BLaER1 treated with 17β-estradiol and CSF1 and Interleukin-3, amounts not matched to agents 10 nM and 100 nM (cell line): Measurements from ENCODE around the gene LILRB5.

ENCODE experiments used
- H3K27ac ChIP-seq, 11 experiments: shearing (Covaris generic); formaldehyde crosslinking; 2 replicates each; pipeline ENCODE4 v1.8.1; 2022
- H3K27me3 ChIP-seq, 11 experiments: shearing (Covaris generic); formaldehyde crosslinking; 2 replicates each; pipeline ENCODE4 v1.8.1; 2022
- H3K36me3 ChIP-seq, 11 experiments: shearing (Covaris generic); formaldehyde crosslinking; 2 replicates each; pipeline ENCODE4 v1.8.1; 2022
- H3K4me1 ChIP-seq, 10 experiments: shearing (Covaris generic); formaldehyde crosslinking; 2 replicates each; pipeline ENCODE4 v1.8.1; 2022
- H3K4me2 ChIP-seq, 11 experiments: shearing (Covaris generic); formaldehyde crosslinking; 2 replicates each; pipeline ENCODE4 v1.8.1; 2022
- H3K4me3 ChIP-seq, 10 experiments: shearing (Covaris generic); formaldehyde crosslinking; 2 replicates each; pipeline ENCODE4 v1.8.1; 2022
- H3K9ac ChIP-seq, 11 experiments: shearing (Covaris generic); formaldehyde crosslinking; 2 replicates each; pipeline ENCODE4 v1.8.1; 2022
- H3K9me3 ChIP-seq, 11 experiments: shearing (Covaris generic); formaldehyde crosslinking; replicated peaks in 1 of 11; 2 replicates each; pipeline ENCODE4 v1.8.1; 2022
- H4K20me1 ChIP-seq, 11 experiments: shearing (Covaris generic); formaldehyde crosslinking; 2 replicates each; pipeline ENCODE4 v1.8.1; 2022
- Cebpa-rat ChIP-seq, 11 experiments: shearing (Covaris generic); IDR thresholded peaks; 2 replicates each; pipeline ENCODE4 v1.8.1; 2022

The LILRB5 gene

GRCh38 chr19:54271106-54271505 lies 14.0 kb upstream of the LILRB5 start:
- TF ChIP-seq Cebpa-rat (IDR thresholded peaks at IDR 0.05), result no peak
- no peaks in the 10 kb centered on the region for H3K27me3 ChIP-seq

GRCh38 chr19:54268936-54269335 lies 11.9 kb upstream of the LILRB5 start:
- Histone ChIP-seq H3K4me2 (no peak overlapping the region), H4K20me1 (no peaks in the 10 kb centered on the region; a peak in 1 of 22 replicates), H3K9me3 (no peaks in the 10 kb centered on the region), H3K27ac (no peak overlapping the region), H3K4me3 (no peak overlapping the region), H3K9ac (no peak overlapping the region), H3K4me1 (peaks cover 7 to 52% (median 28%) of the 10 kb centered on the region in 10 experiments), H3K36me3 (peaks cover 0 to 7% (median 2%) of the 10 kb centered on the region in 11 experiments; a peak in 10 of 22 replicates), H3K27me3 (no peaks in the 10 kb centered on the region)
- no peak for TF ChIP-seq Cebpa-rat (IDR thresholded peaks at IDR 0.05)

More at GRCh38 chr19:54271106-54271505, 14.0 kb upstream of the LILRB5 start:
- Histone ChIP-seq H3K4me3 (no peak overlapping the region), H3K9ac (peak overlapping the region in 4 of 11 experiments; percentile 47 to 70 (median 64); a peak in 7 of 22 replicates), H3K4me2 (peak overlapping the region in 6 of 11 experiments; percentile 63 to 100 (median 81); a peak in 12 of 22 replicates), H3K36me3 (peaks cover 0 to 28% (median 22%) of the 10 kb centered on the region in 11 experiments; a peak in 16 of 22 replicates), H3K9me3 (no peaks in the 10 kb centered on the region), H3K4me1 (peaks cover 11 to 69% (median 28%) of the 10 kb centered on the region in 10 experiments), H3K27ac (peak overlapping the region in 6 of 11 experiments; percentile 6 to 81 (median 72); a peak in 9 of 22 replicates), H4K20me1 (peaks cover 0 to 16% (median 3%) of the 10 kb centered on the region in 11 experiments; a peak in 8 of 22 replicates)

- TF ChIP-seq Cebpa-rat (IDR thresholded peaks at IDR 0.05), result no peak
- peak overlapping the region in 4 of 11 experiments; percentile 1 to 58 (median 50); a peak in 6 of 22 replicates for H3K4me2 ChIP-seq
- no peak overlapping the region for H3K27ac ChIP-seq
- H3K9me3 ChIP-seq, result no peaks in the 10 kb centered on the region
- H3K27me3 ChIP-seq, result no peaks in the 10 kb centered on the region
- peaks cover 0 to 25% (median 4%) of the 10 kb centered on the region in 10 experiments; a peak in 10 of 20 replicates for H3K4me1 ChIP-seq
- H4K20me1 ChIP-seq, result no peaks in the 10 kb centered on the region
- H3K36me3 ChIP-seq, result no peaks in the 10 kb centered on the region
- no peak overlapping the region for H3K9ac ChIP-seq
- H3K4me3 ChIP-seq, result no peak overlapping the region
Measured at GRCh38 chr19:54266133-54266532, 9.1 kb upstream of the LILRB5 start.

- no peaks in the 10 kb centered on the region for H3K9me3 ChIP-seq
- no peak overlapping the region for H3K9ac ChIP-seq
- no peaks in the 10 kb centered on the region for H3K36me3 ChIP-seq
- TF ChIP-seq Cebpa-rat (IDR thresholded peaks at IDR 0.05), result no peak
- H4K20me1 ChIP-seq, result no peaks in the 10 kb centered on the region
- H3K4me1 ChIP-seq, result peaks cover 2 to 29% (median 6%) of the 10 kb centered on the region in 10 experiments; a peak in 18 of 20 replicates
- no peak overlapping the region for H3K4me2 ChIP-seq
- no peak overlapping the region for H3K4me3 ChIP-seq
- no peak overlapping the region for H3K27ac ChIP-seq
- no peaks in the 10 kb centered on the region for H3K27me3 ChIP-seq
Measured at GRCh38 chr19:54262470-54262869, 5.4 kb upstream of the LILRB5 start.

- Histone ChIP-seq H3K27me3 (no peaks in the 10 kb centered on the region), H3K4me3 (no peak overlapping the region), H3K4me1 (peaks cover 6 to 33% (median 10%) of the 10 kb centered on the region in 10 experiments), H3K9ac (no peak overlapping the region), H3K9me3 (no peaks in the 10 kb centered on the region), H3K4me2 (no peak overlapping the region), H3K36me3 (no peaks in the 10 kb centered on the region), H4K20me1 (no peaks in the 10 kb centered on the region), H3K27ac (no peak overlapping the region)
- no peak for TF ChIP-seq Cebpa-rat (IDR thresholded peaks at IDR 0.05)
Measured at GRCh38 chr19:54262066-54262465, 5.0 kb upstream of the LILRB5 start.

GRCh38 chr19:54256250-54257115 lies 590 bp downstream of the LILRB5 start:
- TF ChIP-seq Cebpa-rat (IDR thresholded peaks at IDR 0.05), result no peak
- Histone ChIP-seq H3K4me3 (peak overlapping the region in 4 of 10 experiments; percentile 25 to 55 (median 50); a peak in 6 of 20 replicates), H4K20me1 (no peaks in the 10 kb centered on the region), H3K9me3 (no peaks in the 10 kb centered on the region), H3K27me3 (peaks cover 0 to 5% (median 0%) of the 10 kb centered on the region in 11 experiments; a peak in 1 of 22 replicates), H3K27ac (peak overlapping the region in 7 of 11 experiments; percentile 0 to 64 (median 12); a peak in 9 of 22 replicates), H3K36me3 (peaks cover 0 to 17% (median 0%) of the 10 kb centered on the region in 11 experiments; a peak in 3 of 22 replicates), H3K4me1 (peaks cover 32 to 71% (median 46%) of the 10 kb centered on the region in 10 experiments), H3K9ac (peak overlapping the region in 7 of 11 experiments; percentile 3 to 88 (median 24); a peak in 8 of 22 replicates), H3K4me2 (peak overlapping the region; percentile 45 to 95 (median 74))

DNA sequence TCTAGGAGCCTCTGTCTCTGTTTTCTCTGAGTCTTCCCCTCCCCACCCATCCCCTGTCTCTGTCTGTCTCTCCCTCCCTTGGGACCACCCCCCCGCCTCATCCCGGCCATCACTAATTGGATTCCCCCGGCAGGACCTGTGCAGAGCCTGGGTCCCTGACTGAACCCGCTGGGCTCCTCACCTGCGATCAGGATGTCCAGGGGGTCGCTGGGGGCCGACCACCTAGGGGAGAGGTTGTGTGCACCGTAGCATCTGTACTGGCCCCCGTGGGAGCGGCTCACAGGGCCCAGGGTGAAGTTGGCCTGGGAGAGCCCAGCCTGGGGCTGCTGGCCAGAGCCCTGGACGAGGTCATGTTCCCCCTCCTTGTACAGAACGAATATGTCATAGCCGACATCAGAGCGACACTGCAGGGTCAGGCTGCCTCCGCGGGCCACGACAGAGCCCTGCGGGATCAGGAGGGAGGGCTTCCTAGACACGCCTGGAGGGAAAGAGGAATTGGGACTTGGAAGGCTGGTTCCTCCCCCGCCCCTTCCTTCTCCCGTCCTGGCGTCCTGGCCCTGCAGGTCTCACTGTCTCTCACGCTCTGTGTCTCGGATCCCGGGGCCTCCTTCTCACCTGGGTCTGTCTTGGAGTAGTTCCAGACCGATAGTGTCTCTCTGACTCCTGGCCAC lies 1.8 kb downstream of the LILRB5 start:
- peaks cover 32 to 75% (median 49%) of the 10 kb centered on the region in 10 experiments for H3K4me1 ChIP-seq
- no peaks in the 10 kb centered on the region for H4K20me1 ChIP-seq
- no peaks in the 10 kb centered on the region for H3K9me3 ChIP-seq
- H3K36me3 ChIP-seq, result peaks cover 0 to 17% (median 0%) of the 10 kb centered on the region in 11 experiments; a peak in 3 of 22 replicates
- peak overlapping the region in 2 of 10 experiments; percentile 50 to 55; a peak in 4 of 20 replicates for H3K4me3 ChIP-seq
- peak overlapping the region in 2 of 11 experiments; percentile 71 to 88; a peak in 3 of 22 replicates for H3K9ac ChIP-seq
- H3K27ac ChIP-seq, result no peak overlapping the region; a peak in 1 of 22 replicates
- H3K27me3 ChIP-seq, result peaks cover 0 to 5% (median 0%) of the 10 kb centered on the region in 11 experiments; a peak in 1 of 22 replicates
- TF ChIP-seq Cebpa-rat (IDR thresholded peaks at IDR 0.05), result no peak
- H3K4me2 ChIP-seq, result peak overlapping the region in 10 of 11 experiments; percentile 44 to 95 (median 75); a peak in 17 of 22 replicates

- H3K4me1 ChIP-seq, result peaks cover 32 to 80% (median 57%) of the 10 kb centered on the region in 10 experiments
- H3K27ac ChIP-seq, result peak overlapping the region in 2 of 11 experiments; percentile 2 to 29; a peak in 1 of 22 replicates
- peaks cover 0 to 17% (median 0%) of the 10 kb centered on the region in 11 experiments; a peak in 3 of 22 replicates for H3K36me3 ChIP-seq
- peaks cover 0 to 5% (median 0%) of the 10 kb centered on the region in 11 experiments; a peak in 1 of 22 replicates for H3K27me3 ChIP-seq
- no peaks in the 10 kb centered on the region for H4K20me1 ChIP-seq
- no peaks in the 10 kb centered on the region for H3K9me3 ChIP-seq
- peak overlapping the region in 2 of 10 experiments; percentile 30 to 34; a peak in 4 of 20 replicates for H3K4me3 ChIP-seq
- H3K4me2 ChIP-seq, result peak overlapping the region; percentile 46 to 95 (median 76)
- TF ChIP-seq Cebpa-rat (IDR thresholded peaks at IDR 0.05), result no peak
- peak overlapping the region in 5 of 11 experiments; percentile 13 to 74 (median 37); a peak in 4 of 22 replicates for H3K9ac ChIP-seq
Measured at GRCh38 chr19:54254195-54254906, 2.7 kb downstream of the LILRB5 start.
